Measurements from ENCODE around the gene GPATCH4. TPM values are rescaled to one million over a fixed set of nuclear protein-coding genes. Genes with fewer than 3 reads are reported as not detected.

Gene GPATCH4
- 9.8 and 17.9 TPM in 2 replicates for total RNA-seq

GRCh38 chr1:156601122-156601830 lies at the start of gene GPATCH4:
GPATCH4 (minus strand) TSS chr1:156601479.

DNA sequence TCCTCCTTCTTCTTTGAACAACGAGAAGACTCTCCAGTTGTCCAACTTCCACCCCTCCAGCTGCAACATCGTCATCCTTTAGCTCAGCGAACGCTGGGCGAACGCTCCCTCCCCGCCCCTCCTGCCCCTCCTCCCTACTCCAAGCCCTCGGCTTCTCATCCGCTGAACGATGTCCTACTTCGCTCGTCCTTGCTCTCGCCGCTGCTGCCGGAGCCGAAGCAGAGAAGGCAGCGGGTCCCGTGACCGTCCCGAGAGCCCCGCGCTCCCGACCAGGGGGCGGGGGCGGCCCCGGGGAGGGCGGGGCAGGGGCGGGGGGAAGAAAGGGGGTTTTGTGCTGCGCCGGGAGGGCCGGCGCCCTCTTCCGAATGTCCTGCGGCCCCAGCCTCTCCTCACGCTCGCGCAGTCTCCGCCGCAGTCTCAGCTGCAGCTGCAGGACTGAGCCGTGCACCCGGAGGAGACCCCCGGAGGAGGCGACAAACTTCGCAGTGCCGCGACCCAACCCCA lies 40.5 kb upstream of the GPATCH4 start, which contains the start of gene BCAN:
TSS of gene BCAN (plus strand) at position 357 of the 504 bp plus-strand sequence. CDS start 3,938 bp downstream, outside the sequence.

GRCh38 chr1:156618853-156619581 lies 17.7 kb upstream of the GPATCH4 start, which contains the start of gene HAPLN2:
HAPLN2 (plus strand) TSS chr1:156619415; CDS start chr1:156623491, 4,076 bp downstream.

DNA sequence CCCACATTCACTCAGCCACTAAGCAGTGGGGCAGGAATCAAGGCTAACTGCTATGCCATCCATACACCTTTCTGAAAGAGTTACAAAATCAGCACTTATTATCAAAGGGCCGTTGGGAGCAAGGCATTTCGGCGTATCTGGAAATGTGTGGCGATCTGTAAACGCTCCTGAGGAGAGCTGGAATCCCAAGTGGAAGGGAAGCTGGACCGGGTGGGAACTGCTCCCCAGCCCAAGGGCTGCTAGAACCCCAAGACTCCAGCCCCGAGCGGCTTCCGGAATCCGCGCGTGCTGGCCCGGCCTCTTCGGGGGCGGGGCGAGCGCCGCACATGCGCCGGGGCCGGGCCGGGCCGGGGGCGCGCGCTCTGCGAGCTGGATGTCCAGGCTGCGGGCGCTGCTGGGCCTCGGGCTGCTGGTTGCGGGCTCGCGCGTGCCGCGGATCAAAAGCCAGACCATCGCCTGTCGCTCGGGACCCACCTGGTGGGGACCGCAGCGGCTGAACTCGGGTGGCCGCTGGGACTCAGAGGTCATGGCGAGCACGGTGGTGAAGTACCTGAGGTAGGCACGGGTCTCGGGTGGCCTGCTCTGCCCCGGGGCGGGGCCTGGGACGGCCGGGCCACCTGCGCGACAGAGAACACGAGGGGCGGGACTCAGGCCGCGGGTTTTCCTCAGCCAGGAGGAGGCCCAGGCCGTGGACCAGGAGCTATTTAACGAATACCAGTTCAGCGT lies 9.7 kb downstream of the GPATCH4 start, which contains the start of gene NAXE:
TSS of gene NAXE (plus strand) at position 345 of the 726 bp plus-strand sequence. CDS start at position 374, 29 bp downstream.

GRCh38 chr1:156579472-156579871 lies 21.8 kb downstream of the GPATCH4 start, which contains the start of gene TTC24:
TTC24 (plus strand) TSS chr1:156579723; CDS start chr1:156581365, 1,642 bp downstream.

GRCh38 chr1:156571919-156572662 lies 29.2 kb downstream of the GPATCH4 start, which contains the start of gene IQGAP3:
IQGAP3 (minus strand) TSS chr1:156572565; CDS start chr1:156572529, 36 bp downstream.

Other genes with a start within 250 kb of the GPATCH4 start
- gene RHBG, start 232.3 kb downstream of the GPATCH4 start, total RNA-seq = not detected in 2 replicates
- gene MEF2D, start 100.7 kb downstream of the GPATCH4 start, total RNA-seq = 10.4 and 21.1 TPM in 2 replicates
- 24.8 and 29.4 TPM in 2 replicates for gene IQGAP3, start 28.9 kb downstream of the GPATCH4 start, total RNA-seq
- gene TTC24, start 21.8 kb downstream of the GPATCH4 start, total RNA-seq = not detected in 2 replicates
- gene NAXE, start 9.7 kb downstream of the GPATCH4 start, total RNA-seq = 76.2 and 93.1 TPM in 2 replicates
- not detected in 2 replicates for gene HAPLN2, start 17.9 kb upstream of the GPATCH4 start, total RNA-seq
- gene BCAN, start 40.6 kb upstream of the GPATCH4 start, total RNA-seq = not detected in 2 replicates
- 50.5 and 65.4 TPM in 2 replicates for gene NES, start 75.9 kb upstream of the GPATCH4 start, total RNA-seq
- gene CRABP2, start 104.1 kb upstream of the GPATCH4 start, total RNA-seq = 38.1 and 39.7 TPM in 2 replicates
- gene METTL25B, start 127.0 kb upstream of the GPATCH4 start, total RNA-seq = 10.7 and 11.9 TPM in 2 replicates
- gene ISG20L2, start 127.3 kb upstream of the GPATCH4 start, total RNA-seq = 8.6 and 16.1 TPM in 2 replicates
- 95.7 and 127 TPM in 2 replicates for gene MRPL24, start 139.6 kb upstream of the GPATCH4 start, total RNA-seq
- gene HDGF, start 150.2 kb upstream of the GPATCH4 start, total RNA-seq = 222 and 227 TPM in 2 replicates
- gene PRCC, start 166.1 kb upstream of the GPATCH4 start, total RNA-seq = 35.3 and 36.3 TPM in 2 replicates
- 0.86 TPM in 1 of 2 replicates, not detected in the other for gene SH2D2A, start 215.4 kb upstream of the GPATCH4 start, total RNA-seq

All from myometrial cell (primary cell).